PC-3 (cell line): ENCODE results near the gene NXF3. TPM values are rescaled to one million over a fixed set of nuclear protein-coding genes. Genes with fewer than 3 reads are reported as not detected.
"Not testable (repeated sequence)": the region's sequence is repeated elsewhere in the genome, so short reads cannot be mapped to it uniquely, and the experiment has no call there.

Source experiments
- ATAC-seq: fragments of 200-7000 bp; cut with Tn5 transposase; 2 replicates; pipeline ENCODE4 v1.9.1; 2020; ENCODE audit warnings: mild to moderate bottlenecking, moderate library complexity
- BruUV-seq: library from RNA; stranded (reverse); fragments of 400-500 nt; replicated peaks from 2 replicates; lab custom pipeline; 2021; lab: Mats Ljungman, UMichigan
- CTCF ChIA-PET: fragments of 300-600 bp; sonication (Branson Sonifier 250); formaldehyde crosslinking; loops from one replicate; lab custom pipeline; 2022; ENCODE audit warnings: antibody characterized with exemption; lab: Charles Lee
- POLR2A ChIA-PET: fragments of 300-600 bp; sonication (Branson Sonifier 250); formaldehyde crosslinking; loops from one replicate; lab custom pipeline; 2022; ENCODE audit warnings: antibody characterized with exemption; ENCODE audit not compliant: unreplicated experiment; lab: Charles Lee
- DNase-seq: peaks from one replicate; pipeline ENCODE4 v3.0.0-alpha.2; 2015
- H2AFZ ChIP-seq: fragments of 300-600 bp; sonication (generic); 2 replicates; pipeline ENCODE4 v1.6.0; 2016; ENCODE audit warnings: antibody characterized with exemption, low read length
- H3F3A ChIP-seq: fragments of 300-600 bp; sonication (generic); one replicate; pipeline ENCODE4 v1.6.0; 2017; ENCODE audit warnings: antibody characterized with exemption, low read length, control low read depth, mild to moderate bottlenecking; ENCODE audit not compliant: unreplicated experiment
- H3K27ac ChIP-seq: fragments of 300-600 bp; sonication (generic); 2 replicates; pipeline ENCODE4 v1.5.1; 2016; ENCODE audit warnings: mild to moderate bottlenecking, low read length
- H3K27me3 ChIP-seq: fragments of 300-600 bp; sonication (generic); 2 replicates; pipeline ENCODE4 v1.6.1; 2016; ENCODE audit warnings: low read length, mixed read lengths
- H3K36me3 ChIP-seq: fragments of 300-600 bp; sonication (generic); 2 replicates; pipeline ENCODE4 v1.6.1; 2016; ENCODE audit warnings: low read depth, mixed run types, low read length, mixed read lengths
- H3K4me1 ChIP-seq: fragments of 300-600 bp; sonication (generic); 2 replicates; pipeline ENCODE4 v1.5.1; 2016; ENCODE audit warnings: low read length; ENCODE audit not compliant: insufficient read depth
- H3K4me2 ChIP-seq: fragments of 300-600 bp; sonication (generic); 2 replicates; pipeline ENCODE4 v1.6.0; 2016; ENCODE audit warnings: low read length
- H3K4me3 ChIP-seq: fragments of 300-600 bp; sonication (generic); 2 replicates; pipeline ENCODE4 v1.5.1; 2016; ENCODE audit warnings: mild to moderate bottlenecking, low read length, mixed read lengths
- H3K79me2 ChIP-seq: fragments of 300-600 bp; sonication (generic); 2 replicates; pipeline ENCODE4 v1.6.1; 2017; ENCODE audit warnings: low read length, mixed read lengths
- H3K9ac ChIP-seq: fragments of 300-600 bp; sonication (generic); 2 replicates; pipeline ENCODE4 v1.6.0; 2016; ENCODE audit warnings: mild to moderate bottlenecking, low read length
- H3K9me2 ChIP-seq: fragments of 300-600 bp; sonication (generic); replicated peaks from 2 replicates; pipeline ENCODE4 v1.6.1; 2016; ENCODE audit warnings: mixed run types, low read length, mixed read lengths
- H3K9me3 ChIP-seq: fragments of 300-600 bp; sonication (generic); 2 replicates; pipeline ENCODE4 v1.6.1; 2016; ENCODE audit warnings: low read length, mixed read lengths
- H4K20me1 ChIP-seq: fragments of 300-600 bp; sonication (generic); 2 replicates; pipeline ENCODE4 v1.6.1; 2016; ENCODE audit warnings: low read length, mixed read lengths
- EZH2 ChIP-seq: fragments of 300-600 bp; sonication (generic); IDR thresholded peaks from one replicate; pipeline ENCODE4 v1.6.1; 2017; ENCODE audit warnings: antibody characterized with exemption, mild to moderate bottlenecking, low read length; ENCODE audit not compliant: unreplicated experiment
- EZH2phosphoT487 ChIP-seq: fragments of 300-600 bp; sonication (generic); IDR thresholded peaks from 2 replicates; pipeline ENCODE4 v1.6.1; 2018; ENCODE audit warnings: mild to moderate bottlenecking, antibody characterized with exemption, low read length, borderline replicate concordance
- intact Hi-C: fragments of 100-400 bp; cut with micrococcal nuclease; formaldehyde crosslinking; loops from 2 replicates; pipeline ENCODE4 v1.9.0; 2023
- total RNA-seq: library from RNA; depleted of rRNA; stranded (reverse); fragments of >200 nt; gene quantifications from 2 replicates; pipeline ENCODE4 v1.2.3, GENCODE V29; 2014; rRNA removed
- TF ChIP-seq, protein P1 (sequence below): fragments of 300-600 bp; sonication (generic); conservative IDR thresholded peaks from 2 replicates; pipeline ENCODE4 v1.5.1; 2017; ENCODE audit warnings: antibody characterized with exemption, low read depth, mild to moderate bottlenecking, low read length

NXF3 gene
- total RNA-seq, 1 experiment from 2014 or later: 0.15 TPM

DNA sequence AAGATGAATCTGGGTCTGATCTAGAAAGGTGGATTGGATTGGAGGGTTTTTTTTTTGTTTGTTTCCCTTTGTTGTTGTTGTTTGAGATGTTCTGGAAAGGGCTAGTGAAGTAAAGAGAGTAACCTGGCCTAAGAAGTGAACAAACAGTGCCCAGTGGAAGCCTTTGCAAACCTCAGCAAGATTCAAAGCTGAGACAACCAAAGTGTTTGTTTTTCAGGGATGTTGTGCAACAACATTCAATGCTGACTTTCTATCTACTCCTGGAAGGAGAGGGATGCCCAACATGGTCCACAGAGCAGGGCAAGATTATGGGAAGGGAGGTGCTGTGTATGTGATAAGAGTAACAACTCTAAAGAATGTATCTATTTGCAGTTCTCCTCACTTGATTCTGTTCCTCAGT, 40.3 kb downstream of the NXF3 start:
- no peak overlapping the region for H2AFZ ChIP-seq
- POLR2A ChIA-PET: no interaction called here

DNA sequence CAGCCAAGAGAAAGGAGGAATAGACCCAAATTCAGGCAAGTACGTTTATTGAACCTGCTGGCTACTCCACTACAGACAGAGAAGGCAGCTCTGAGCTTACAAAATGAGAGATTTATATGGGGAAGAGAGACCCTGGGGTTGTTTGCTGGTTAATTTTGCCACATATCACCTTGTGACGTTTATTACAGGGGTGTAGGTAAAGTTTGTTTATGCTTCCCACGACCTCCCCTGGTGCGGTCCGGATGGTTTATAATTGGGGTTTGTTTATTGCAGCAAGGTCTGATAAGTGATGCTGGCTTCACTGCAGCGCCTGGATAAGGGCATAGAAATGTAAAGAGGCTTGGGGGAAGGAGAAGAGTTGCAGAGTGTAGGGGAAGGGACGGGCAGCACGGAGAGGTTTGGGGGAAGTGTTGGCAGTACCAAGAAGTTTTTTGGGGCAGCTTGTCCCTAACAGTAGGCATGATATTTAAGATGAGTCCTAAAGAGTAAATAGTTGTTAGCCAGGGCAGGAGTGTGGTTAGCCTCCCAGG, 41.6 kb downstream of the NXF3 start:
- Histone ChIP-seq H3F3A (no peaks in the 10 kb centered on the region), H3K36me3 (no peaks in the 10 kb centered on the region), H3K27ac (no peak overlapping the region), H3K27me3 (no peaks in the 10 kb centered on the region), H3K4me3 (no peak overlapping the region), H3K9ac (no peak overlapping the region), H3K79me2 (no peaks in the 10 kb centered on the region), H2AFZ (no peak overlapping the region), H4K20me1 (no peaks in the 10 kb centered on the region), H3K4me2 (no peak overlapping the region), H3K4me1 (no peaks in the 10 kb centered on the region), H3K9me2 (no peaks in the 10 kb centered on the region), H3K9me3 (no peaks in the 10 kb centered on the region)
- intact Hi-C loops: no loop called here
- ATAC-seq (no peak), DNase-seq (no peak)
- TF ChIP-seq EZH2phosphoT487 (no peak), EZH2 (no peak)
- TF ChIP-seq, protein P1, sequence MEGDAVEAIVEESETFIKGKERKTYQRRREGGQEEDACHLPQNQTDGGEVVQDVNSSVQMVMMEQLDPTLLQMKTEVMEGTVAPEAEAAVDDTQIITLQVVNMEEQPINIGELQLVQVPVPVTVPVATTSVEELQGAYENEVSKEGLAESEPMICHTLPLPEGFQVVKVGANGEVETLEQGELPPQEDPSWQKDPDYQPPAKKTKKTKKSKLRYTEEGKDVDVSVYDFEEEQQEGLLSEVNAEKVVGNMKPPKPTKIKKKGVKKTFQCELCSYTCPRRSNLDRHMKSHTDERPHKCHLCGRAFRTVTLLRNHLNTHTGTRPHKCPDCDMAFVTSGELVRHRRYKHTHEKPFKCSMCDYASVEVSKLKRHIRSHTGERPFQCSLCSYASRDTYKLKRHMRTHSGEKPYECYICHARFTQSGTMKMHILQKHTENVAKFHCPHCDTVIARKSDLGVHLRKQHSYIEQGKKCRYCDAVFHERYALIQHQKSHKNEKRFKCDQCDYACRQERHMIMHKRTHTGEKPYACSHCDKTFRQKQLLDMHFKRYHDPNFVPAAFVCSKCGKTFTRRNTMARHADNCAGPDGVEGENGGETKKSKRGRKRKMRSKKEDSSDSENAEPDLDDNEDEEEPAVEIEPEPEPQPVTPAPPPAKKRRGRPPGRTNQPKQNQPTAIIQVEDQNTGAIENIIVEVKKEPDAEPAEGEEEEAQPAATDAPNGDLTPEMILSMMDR: no peak
- ChIA-PET POLR2A (no interaction called here), CTCF (no interaction called here)
- BruUV-seq: no TSS peak

More for the DNA sequence above, 40.3 kb downstream of the NXF3 start:
- Histone ChIP-seq H4K20me1 (no peaks in the 10 kb centered on the region), H3K9ac (no peak overlapping the region), H3K9me3 (no peaks in the 10 kb centered on the region), H3K4me3 (no peak overlapping the region), H3K36me3 (no peaks in the 10 kb centered on the region), H3K27ac (no peak overlapping the region), H3K4me2 (no peak overlapping the region), H3K9me2 (no peaks in the 10 kb centered on the region), H3K27me3 (no peaks in the 10 kb centered on the region), H3K4me1 (no peaks in the 10 kb centered on the region), H3K79me2 (no peaks in the 10 kb centered on the region), H3F3A (no peaks in the 10 kb centered on the region)
- no TSS peak for BruUV-seq
- DNase-seq (no peak), ATAC-seq (no peak)
- intact Hi-C loops: no loop called here
- CTCF ChIA-PET: no interaction called here
- TF ChIP-seq EZH2: no peak
- TF ChIP-seq, protein P1: no peak
- TF ChIP-seq EZH2phosphoT487: no peak

DNA sequence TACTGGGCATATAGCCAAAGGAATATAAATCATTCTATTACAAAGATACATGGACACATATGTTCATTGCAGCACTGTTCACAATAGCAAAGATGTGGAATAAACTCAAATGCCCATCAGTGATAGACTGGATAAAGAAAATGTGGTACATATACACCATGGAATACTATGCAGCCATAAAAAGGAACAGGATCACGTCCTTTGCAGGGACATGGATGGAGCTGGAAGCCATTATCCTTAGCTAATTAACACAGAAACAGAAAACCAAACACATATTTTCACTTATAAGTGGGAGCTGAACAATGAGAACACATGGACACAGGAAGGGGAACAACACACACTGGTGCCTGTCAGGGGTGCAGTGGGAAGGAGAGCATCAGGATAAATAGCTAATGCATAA, 59.6 kb downstream of the NXF3 start:
- CTCF ChIA-PET, H3K9me3 ChIP-seq, ATAC-seq: not testable (repeated sequence)

More for the DNA sequence above, 59.6 kb downstream of the NXF3 start:
- H3K4me2 ChIP-seq, H3K27ac ChIP-seq, BruUV-seq, intact Hi-C loops, H3K27me3 ChIP-seq, H3K4me3 ChIP-seq, H3K79me2 ChIP-seq, POLR2A ChIA-PET, DNase-seq, H4K20me1 ChIP-seq, H3F3A ChIP-seq, H3K4me1 ChIP-seq, H2AFZ ChIP-seq, H3K9me2 ChIP-seq, H3K36me3 ChIP-seq, H3K9ac ChIP-seq: not testable (repeated sequence)

Other genes with a start within 250 kb of the NXF3 start
- 0.40 and 0.55 TPM in 2 replicates for gene RAB40AL, start 155.9 kb downstream of the NXF3 start, total RNA-seq
- 4.0 and 4.5 TPM in 2 replicates for gene BEX1, start 29.0 kb downstream of the NXF3 start, total RNA-seq
- gene BEX4, start 122.0 kb upstream of the NXF3 start, total RNA-seq: 10.9 and 11.5 TPM in 2 replicates
- 41.2 and 42.5 TPM in 2 replicates for gene TCEAL8, start 162.0 kb upstream of the NXF3 start, total RNA-seq
- not detected in 2 replicates for gene TCEAL5, start 183.6 kb upstream of the NXF3 start, total RNA-seq
- 1.6 and 2.8 TPM in 2 replicates for gene BEX2, start 217.8 kb upstream of the NXF3 start, total RNA-seq
- not detected in 2 replicates for gene TCEAL7, start 237.1 kb upstream of the NXF3 start, total RNA-seq